DOHH2 (cell line): Measurements from ENCODE around the gene ACYP2.
"Not testable (repeated sequence)": the region's sequence is repeated elsewhere in the genome, so short reads cannot be mapped to it uniquely, and the experiment has no call there.

ENCODE experiments used
- H3F3A ChIP-seq: fragments of 200-600 bp; sonication (generic), shearing (Covaris generic); 2 replicates; pipeline ENCODE4 v1.6.0; 2016; ENCODE audit warnings: antibody characterized with exemption, mild to moderate bottlenecking; ENCODE audit not compliant: control insufficient read depth, insufficient read depth
- H3K27ac ChIP-seq: fragments of 200-600 bp; sonication (generic); 2 replicates; pipeline ENCODE4 v1.5.1; 2014; ENCODE audit warnings: low read depth, mild to moderate bottlenecking, low read length, moderate library complexity
- H3K27me3 ChIP-seq: fragments of 200-600 bp; sonication (generic); 2 replicates; pipeline ENCODE4 v1.6.1; 2014; ENCODE audit warnings: mild to moderate bottlenecking, low read length, mixed read lengths; ENCODE audit not compliant: control insufficient read depth
- H3K36me3 ChIP-seq: fragments of 200-600 bp; sonication (generic); 2 replicates; pipeline ENCODE4 v1.6.1; 2014; ENCODE audit warnings: mild to moderate bottlenecking, low read length, moderate library complexity, mixed read lengths; ENCODE audit not compliant: control insufficient read depth
- H3K4me1 ChIP-seq: fragments of 200-600 bp; sonication (generic); 2 replicates; pipeline ENCODE4 v1.6.1; 2014; ENCODE audit warnings: mild to moderate bottlenecking, low read length, mixed read lengths; ENCODE audit not compliant: control insufficient read depth
- H3K4me2 ChIP-seq: fragments of 200-600 bp; sonication (generic); 2 replicates; pipeline ENCODE4 v1.6.0; 2014; ENCODE audit warnings: mild to moderate bottlenecking, low read length, moderate library complexity
- H3K4me3 ChIP-seq: fragments of 200-600 bp; sonication (generic); 2 replicates; pipeline ENCODE4 v1.5.1; 2014; ENCODE audit warnings: mild to moderate bottlenecking, low read length, mixed read lengths
- H3K79me2 ChIP-seq: fragments of 200-600 bp; sonication (generic); 2 replicates; pipeline ENCODE4 v1.6.1; 2014; ENCODE audit warnings: mild to moderate bottlenecking, low read length, mixed read lengths; ENCODE audit not compliant: control insufficient read depth
- H3K9me2 ChIP-seq: fragments of 200-600 bp; sonication (generic); replicated peaks from 2 replicates; pipeline ENCODE4 v1.6.1; 2014; ENCODE audit warnings: mild to moderate bottlenecking, low read length, mixed read lengths; ENCODE audit not compliant: control insufficient read depth
- H3K9me3 ChIP-seq: fragments of 200-600 bp; sonication (generic); 2 replicates; pipeline ENCODE4 v1.6.1; 2014; ENCODE audit warnings: antibody characterized with exemption, low read length, mixed read lengths; ENCODE audit not compliant: control insufficient read depth, insufficient read depth
- H4K20me1 ChIP-seq: fragments of 200-600 bp; sonication (generic); 2 replicates; pipeline ENCODE4 v1.6.0; 2014; ENCODE audit warnings: low read depth, mild to moderate bottlenecking, antibody characterized with exemption, low read length, moderate library complexity; ENCODE audit not compliant: control insufficient read depth, insufficient read depth
- CTCF ChIP-seq: fragments of 200-600 bp; sonication (generic); IDR thresholded peaks from one replicate; pipeline ENCODE4 v1.5.1; 2014; ENCODE audit warnings: antibody characterized with exemption, mild to moderate bottlenecking, low read depth, low read length; ENCODE audit not compliant: poor library complexity, severe bottlenecking
- EZH2phosphoT487 ChIP-seq: fragments of 200-600 bp; sonication (generic); IDR thresholded peaks from 2 replicates; pipeline ENCODE4 v1.6.1; 2017; ENCODE audit warnings: borderline replicate concordance, mild to moderate bottlenecking, antibody characterized with exemption, low read length, moderate library complexity, mixed read lengths

ACYP2 gene

GRCh38 chr2:54090521-54091117 is 24.8 kb upstream of the ACYP2 start:
- Histone ChIP-seq H3K79me2 (no peaks in the 10 kb centered on the region), H3K4me2 (peak overlapping the region; percentile 44), H3K27me3 (no peaks in the 10 kb centered on the region), H3K9me2 (no peaks in the 10 kb centered on the region), H3K4me3 (no peak overlapping the region; the same call in 1 of the 2 replicates), H3F3A (peaks cover 19% of the 10 kb centered on the region), H3K27ac (no peak overlapping the region), H4K20me1 (no peaks in the 10 kb centered on the region), H3K4me1 (peaks cover 69% of the 10 kb centered on the region), H3K9me3 (no peaks in the 10 kb centered on the region), H3K36me3 (no peaks in the 10 kb centered on the region)
- TF ChIP-seq EZH2phosphoT487 (no peak), CTCF (no peak)

DNA sequence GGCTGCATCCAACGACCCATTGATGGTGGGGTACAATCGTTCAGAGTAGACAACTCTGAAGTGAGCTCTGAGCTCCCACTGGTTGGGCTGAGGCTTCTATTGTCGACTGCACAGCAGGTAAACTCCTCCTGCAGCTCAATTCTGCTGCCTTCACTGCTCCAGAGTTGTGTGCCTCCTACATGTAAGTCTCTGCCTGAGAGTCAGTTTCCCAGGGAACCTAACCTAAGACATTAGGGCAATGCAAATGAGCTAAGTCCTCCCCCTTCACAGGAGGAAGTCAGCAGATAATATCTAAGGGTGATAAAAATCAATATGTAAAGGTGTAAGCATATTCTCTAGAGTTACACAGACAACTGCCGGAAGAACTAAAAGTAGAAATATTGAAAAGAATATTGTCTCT is 22.5 kb upstream of the ACYP2 start:
- H3K36me3 ChIP-seq, result no peaks in the 10 kb centered on the region
- no peaks in the 10 kb centered on the region for H4K20me1 ChIP-seq
- H3K27me3 ChIP-seq, result no peaks in the 10 kb centered on the region
- no peaks in the 10 kb centered on the region for H3K9me2 ChIP-seq
- peak overlapping the region; percentile 88 for H3K27ac ChIP-seq
- peaks cover 68% of the 10 kb centered on the region for H3K4me1 ChIP-seq
- TF ChIP-seq EZH2phosphoT487, result no peak
- TF ChIP-seq CTCF, result no peak
- peaks cover 31% of the 10 kb centered on the region for H3F3A ChIP-seq
- H3K4me2 ChIP-seq, result peak overlapping the region; percentile 86
- peak overlapping the region; percentile 68 for H3K4me3 ChIP-seq
- no peaks in the 10 kb centered on the region for H3K79me2 ChIP-seq
- no peaks in the 10 kb centered on the region for H3K9me3 ChIP-seq

GRCh38 chr2:54095406-54095805 is 20.0 kb upstream of the ACYP2 start:
- not testable (repeated sequence) for H3K9me3 ChIP-seq, H4K20me1 ChIP-seq, H3K36me3 ChIP-seq, H3K27me3 ChIP-seq, H3K9me2 ChIP-seq, H3K4me2 ChIP-seq, H3K27ac ChIP-seq, H3K79me2 ChIP-seq, H3K4me3 ChIP-seq
- H3K4me1 ChIP-seq, result peaks cover 78% of the 10 kb centered on the region
- H3F3A ChIP-seq, result peaks cover 49% of the 10 kb centered on the region

DNA sequence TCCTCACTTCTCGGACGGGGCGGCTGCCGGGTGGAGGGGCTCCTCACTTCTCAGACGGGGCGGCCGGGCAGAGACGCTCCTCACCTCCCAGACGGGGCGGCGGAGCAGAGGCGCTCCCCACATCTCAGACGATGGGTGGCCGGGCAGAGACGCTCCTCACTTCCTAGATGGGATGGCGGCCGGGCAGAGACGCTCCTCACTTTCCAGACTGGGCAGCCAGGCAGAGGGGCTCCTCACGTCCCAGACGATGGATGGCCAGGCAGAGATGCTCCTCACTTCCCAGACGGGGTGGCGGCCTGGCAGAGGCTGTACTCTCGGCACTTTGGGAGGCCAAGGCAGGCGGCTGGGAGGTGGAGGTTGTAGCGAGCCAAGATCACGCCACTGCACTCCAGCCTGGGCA is 19.3 kb upstream of the ACYP2 start:
- H3K27me3 ChIP-seq, H3K4me3 ChIP-seq, H3K9me3 ChIP-seq, H3K9me2 ChIP-seq, H4K20me1 ChIP-seq, H3K79me2 ChIP-seq, H3K4me2 ChIP-seq, H3K27ac ChIP-seq, H3K36me3 ChIP-seq: not testable (repeated sequence)
- peaks cover 56% of the 10 kb centered on the region for H3F3A ChIP-seq
- H3K4me1 ChIP-seq, result peaks cover 78% of the 10 kb centered on the region
